Keratinocyte (primary cell): ENCODE data around the gene ALDOA. TPM values are rescaled to one million over a fixed set of nuclear protein-coding genes. Genes with fewer than 3 reads are reported as not detected.

ENCODE experiments used
- DNase-seq: peaks from one replicate; pipeline ENCODE4 v3.0.0-alpha.2; 2011; ENCODE audit warnings: low read depth, missing footprints, low spot score
- FAIRE-seq: peaks from 2 replicates; lab custom pipeline; 2011; peaks lifted over from hg19 to GRCh38; lab: Jason Lieb, UNC
- H2AFZ ChIP-seq: 2 replicates; pipeline ENCODE4 v1.6.0; 2012; ENCODE audit warnings: low read length, control low read depth, inconsistent platforms; ENCODE audit not compliant: control insufficient read depth
- H3K27ac ChIP-seq: 2 replicates; pipeline ENCODE4 v1.5.1; 2011; ENCODE audit warnings: low read length; ENCODE audit not compliant: control insufficient read depth, insufficient read depth
- H3K27me3 ChIP-seq: 3 replicates; pipeline ENCODE4 v1.6.0; 2011; ENCODE audit warnings: low read length; ENCODE audit not compliant: control insufficient read depth, insufficient read depth; ENCODE audit errors: extremely low read depth
- H3K36me3 ChIP-seq, 2 experiments: 2 replicates in 1 of 2; 3 replicates in 1 of 2; pipeline ENCODE4 v1.5.1; 2011; ENCODE audit warnings: low read length in 2 of 2, mild to moderate bottlenecking in 1 of 2; ENCODE audit not compliant: control insufficient read depth in 2 of 2, insufficient read depth in 2 of 2; ENCODE audit errors: extremely low read depth in 1 of 2
- H3K4me1 ChIP-seq: 3 replicates; pipeline ENCODE4 v1.5.1; 2011; ENCODE audit warnings: low read length; ENCODE audit not compliant: control insufficient read depth, insufficient read depth; ENCODE audit errors: extremely low read depth
- H3K4me2 ChIP-seq: 3 replicates; pipeline ENCODE4 v1.6.0; 2011; ENCODE audit warnings: low read depth, low read length; ENCODE audit not compliant: control insufficient read depth, insufficient read depth; ENCODE audit errors: extremely low read depth
- H3K4me3 ChIP-seq, 3 experiments: fragments of 200-600 bp in 1 of 3; sonication (generic) in 1 of 3; 2 replicates in 2 of 3; 3 replicates in 1 of 3; pipeline ENCODE4 v1.5.1; 2011 to 2016; ENCODE audit warnings: low read length in 3 of 3, mild to moderate bottlenecking in 3 of 3, control low read depth in 2 of 3, inconsistent platforms in 1 of 3, low read depth in 1 of 3, mixed read lengths in 1 of 3, mixed run types in 1 of 3, moderate library complexity in 1 of 3; ENCODE audit not compliant: control insufficient read depth in 2 of 3, insufficient read depth in 2 of 3; ENCODE audit errors: extremely low read depth in 1 of 3
- H3K79me2 ChIP-seq: 2 replicates; pipeline ENCODE4 v1.6.0; 2012; ENCODE audit warnings: low read length; ENCODE audit not compliant: control insufficient read depth, insufficient read depth
- H3K9ac ChIP-seq: 3 replicates; pipeline ENCODE4 v1.6.0; 2011; ENCODE audit warnings: low read length; ENCODE audit not compliant: control insufficient read depth, insufficient read depth; ENCODE audit errors: extremely low read depth
- H3K9me1 ChIP-seq: 3 replicates; pipeline ENCODE4 v1.6.0; 2011; ENCODE audit warnings: low read length; ENCODE audit not compliant: control insufficient read depth, insufficient read depth; ENCODE audit errors: extremely low read depth
- H3K9me3 ChIP-seq: 2 replicates; pipeline ENCODE4 v1.5.1; 2012; ENCODE audit warnings: low read depth, low read length; ENCODE audit not compliant: control insufficient read depth
- H4K20me1 ChIP-seq: 3 replicates; pipeline ENCODE4 v1.6.0; 2011; ENCODE audit warnings: low read length; ENCODE audit not compliant: control insufficient read depth, insufficient read depth; ENCODE audit errors: extremely low read depth
- EZH2 ChIP-seq: IDR thresholded peaks from one replicate; pipeline ENCODE4 v1.6.1; 2012; ENCODE audit warnings: inconsistent platforms, mild to moderate bottlenecking, low read length, moderate library complexity
- dilution Hi-C: fragments of 300-500 bp; cut with MboI; formaldehyde crosslinking; loops from one replicate; pipeline ENCODE4 v1.7.0; 2020; ENCODE audit warnings: low sequenced_read_pairs; ENCODE audit not compliant: extremely low pct_ligation_motif_present
- polyA plus RNA-seq, 5 experiments: library from polyadenylated mRNA; depleted of rRNA in 3 of 5; stranded (reverse) in 3 of 5; stranded (forward) in 1 of 5; unstranded in 1 of 5; fragments of >200 nt; gene quantifications; 1 replicate in 1 of 5; 2 replicates in 3 of 5; 3 replicates in 1 of 5; pipeline versions ENCODE4 v1.2.1 to v1.2.3, GENCODE V29; 2011 to 2012; ENCODE audit warnings: missing spikeins in 2 of 5, low read depth in 1 of 5, low replicate concordance in 1 of 5
- TF ChIP-seq, protein P1 (sequence below), 3 experiments: IDR thresholded peaks in 1 of 3; conservative IDR thresholded peaks in 1 of 3; optimal IDR thresholded peaks in 1 of 3; 2 replicates in 2 of 3; 3 replicates in 1 of 3; pipeline versions ENCODE3 to v1.5.1; 2011; ENCODE audit warnings: low read length in 3 of 3, mild to moderate bottlenecking in 3 of 3, moderate library complexity in 2 of 3, control low read depth in 1 of 3, inconsistent platforms in 1 of 3; ENCODE audit not compliant: insufficient read depth in 2 of 3; ENCODE audit errors: extremely low read depth in 1 of 3

ALDOA gene
- polyA plus RNA-seq, 1 donor (not counting 4 experiments of a cell fraction or from before 2014, with no cell fraction given): 800 TPM

DNA sequence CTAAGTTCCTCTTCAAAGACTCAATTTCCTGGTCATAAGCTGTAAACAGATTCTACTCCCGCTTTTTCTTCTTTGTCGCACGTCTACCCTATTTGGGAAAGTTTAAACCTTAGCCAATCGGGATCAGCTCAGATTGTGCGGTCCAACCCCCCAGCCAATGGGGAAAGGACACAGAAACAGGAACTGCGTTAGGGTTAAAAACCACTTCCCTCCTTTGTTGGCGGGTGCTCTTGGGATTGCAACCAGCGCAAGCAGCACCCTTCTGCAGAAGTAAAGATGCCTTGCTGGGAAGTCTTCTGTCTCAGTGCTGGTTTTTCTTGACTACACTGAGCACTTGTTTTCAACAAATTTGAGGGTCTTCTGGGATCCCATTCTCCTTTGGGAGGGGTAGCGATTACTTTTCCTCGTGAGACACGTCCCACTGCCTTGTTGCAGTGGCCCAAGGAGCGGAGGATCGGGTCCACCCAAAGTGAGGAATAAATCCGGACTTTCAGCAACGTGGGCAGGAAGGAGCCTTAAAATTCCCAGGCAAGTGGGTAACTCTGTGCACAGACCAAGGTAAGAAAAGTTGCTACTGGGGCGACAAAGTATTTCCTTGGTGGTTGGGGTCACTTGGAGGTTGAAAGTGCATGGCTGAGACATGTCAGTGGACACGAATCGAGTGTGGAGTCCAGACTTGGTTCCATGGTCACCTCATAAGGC is 31.5 kb downstream of the ALDOA start:
- no peak for FAIRE-seq
- peak overlapping the region; percentile 54 for H3K27ac ChIP-seq
- peaks cover 19% of the 10 kb centered on the region for H3K4me1 ChIP-seq
- peak overlapping the region; percentile 90 for H2AFZ ChIP-seq
- H4K20me1 ChIP-seq: no peaks in the 10 kb centered on the region
- no peaks in the 10 kb centered on the region for H3K9me1 ChIP-seq
- no peaks in the 10 kb centered on the region for H3K27me3 ChIP-seq
- dilution Hi-C loops: no loop called here
- no peak for TF ChIP-seq EZH2
- TF ChIP-seq, protein P1, sequence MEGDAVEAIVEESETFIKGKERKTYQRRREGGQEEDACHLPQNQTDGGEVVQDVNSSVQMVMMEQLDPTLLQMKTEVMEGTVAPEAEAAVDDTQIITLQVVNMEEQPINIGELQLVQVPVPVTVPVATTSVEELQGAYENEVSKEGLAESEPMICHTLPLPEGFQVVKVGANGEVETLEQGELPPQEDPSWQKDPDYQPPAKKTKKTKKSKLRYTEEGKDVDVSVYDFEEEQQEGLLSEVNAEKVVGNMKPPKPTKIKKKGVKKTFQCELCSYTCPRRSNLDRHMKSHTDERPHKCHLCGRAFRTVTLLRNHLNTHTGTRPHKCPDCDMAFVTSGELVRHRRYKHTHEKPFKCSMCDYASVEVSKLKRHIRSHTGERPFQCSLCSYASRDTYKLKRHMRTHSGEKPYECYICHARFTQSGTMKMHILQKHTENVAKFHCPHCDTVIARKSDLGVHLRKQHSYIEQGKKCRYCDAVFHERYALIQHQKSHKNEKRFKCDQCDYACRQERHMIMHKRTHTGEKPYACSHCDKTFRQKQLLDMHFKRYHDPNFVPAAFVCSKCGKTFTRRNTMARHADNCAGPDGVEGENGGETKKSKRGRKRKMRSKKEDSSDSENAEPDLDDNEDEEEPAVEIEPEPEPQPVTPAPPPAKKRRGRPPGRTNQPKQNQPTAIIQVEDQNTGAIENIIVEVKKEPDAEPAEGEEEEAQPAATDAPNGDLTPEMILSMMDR (optimal IDR thresholded peaks at IDR 0.05 in 1 of 3, IDR thresholded peaks at IDR 0.05 in 1 of 3, conservative IDR thresholded peaks at IDR 0.05 in 1 of 3; ENCODE audit: extremely low read depth in 1 of 3, insufficient read depth in 2 of 3, low read length in 3 of 3): no peak
- H3K4me2 ChIP-seq: peak overlapping the region; percentile 66
- no peaks in the 10 kb centered on the region for H3K36me3 ChIP-seq
- no peaks in the 10 kb centered on the region for H3K79me2 ChIP-seq
- no peak for DNase-seq
- peak overlapping the region in 1 of 3 experiments; percentile 54 for H3K4me3 ChIP-seq
- no peak overlapping the region for H3K9ac ChIP-seq
- peaks cover 5% of the 10 kb centered on the region for H3K9me3 ChIP-seq

DNA sequence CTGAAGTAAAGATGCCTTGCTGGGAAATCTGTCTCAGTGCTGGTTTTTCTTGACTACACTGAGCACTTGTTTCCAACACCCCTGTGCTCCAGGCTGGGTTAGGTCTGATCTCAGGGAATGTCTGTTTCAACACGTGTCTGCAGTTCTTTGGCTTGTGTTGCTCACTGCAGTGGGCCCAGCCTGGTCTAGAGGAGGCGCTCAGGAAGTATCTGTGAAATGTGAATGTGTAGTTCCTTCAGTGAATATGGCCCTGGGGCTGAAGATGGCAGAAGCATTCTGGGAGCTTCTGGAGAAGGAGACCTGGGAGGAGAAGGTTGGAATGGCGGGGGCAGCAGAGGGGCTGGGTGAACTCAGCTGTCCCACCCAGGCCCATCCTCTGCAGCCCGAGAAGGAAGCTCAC is 38.5 kb downstream of the ALDOA start:
- H3K4me3 ChIP-seq: no peak overlapping the region
- no peak for DNase-seq
- no peak for FAIRE-seq

More for the DNA sequence above, 38.5 kb downstream of the ALDOA start:
- Histone ChIP-seq H3K4me1 (no peaks in the 10 kb centered on the region), H3K9me3 (no peaks in the 10 kb centered on the region), H3K36me3 (peaks cover 0 to 4% of the 10 kb centered on the region in 2 experiments), H2AFZ (no peak overlapping the region), H4K20me1 (no peaks in the 10 kb centered on the region), H3K9me1 (no peaks in the 10 kb centered on the region), H3K27ac (no peak overlapping the region), H3K27me3 (no peaks in the 10 kb centered on the region), H3K4me2 (peak overlapping the region; percentile 8), H3K9ac (no peak overlapping the region), H3K79me2 (no peaks in the 10 kb centered on the region)
- dilution Hi-C loops: no loop called here
- TF ChIP-seq EZH2: no peak
- TF ChIP-seq, protein P1 (optimal IDR thresholded peaks at IDR 0.05 in 1 of 3, IDR thresholded peaks at IDR 0.05 in 1 of 3, conservative IDR thresholded peaks at IDR 0.05 in 1 of 3; ENCODE audit: extremely low read depth in 1 of 3, insufficient read depth in 2 of 3, low read length in 3 of 3): no peak
